Nasal cavity respiratory epithelium epithelial cell of viscerocranial mucosa (primary cell): ENCODE results near the gene CLHC1. TPM values are rescaled to one million over a fixed set of nuclear protein-coding genes. Genes with fewer than 3 reads are reported as not detected.

Experiments used
- total RNA-seq: library from RNA; depleted of rRNA; stranded (reverse); fragments of >200 nt; gene quantifications from 2 replicates; pipeline ENCODE4 v1.2.3, GENCODE V29; 2014

Gene CLHC1
- total RNA-seq, result 9.6 and 20.1 TPM in 2 replicates

DNA sequence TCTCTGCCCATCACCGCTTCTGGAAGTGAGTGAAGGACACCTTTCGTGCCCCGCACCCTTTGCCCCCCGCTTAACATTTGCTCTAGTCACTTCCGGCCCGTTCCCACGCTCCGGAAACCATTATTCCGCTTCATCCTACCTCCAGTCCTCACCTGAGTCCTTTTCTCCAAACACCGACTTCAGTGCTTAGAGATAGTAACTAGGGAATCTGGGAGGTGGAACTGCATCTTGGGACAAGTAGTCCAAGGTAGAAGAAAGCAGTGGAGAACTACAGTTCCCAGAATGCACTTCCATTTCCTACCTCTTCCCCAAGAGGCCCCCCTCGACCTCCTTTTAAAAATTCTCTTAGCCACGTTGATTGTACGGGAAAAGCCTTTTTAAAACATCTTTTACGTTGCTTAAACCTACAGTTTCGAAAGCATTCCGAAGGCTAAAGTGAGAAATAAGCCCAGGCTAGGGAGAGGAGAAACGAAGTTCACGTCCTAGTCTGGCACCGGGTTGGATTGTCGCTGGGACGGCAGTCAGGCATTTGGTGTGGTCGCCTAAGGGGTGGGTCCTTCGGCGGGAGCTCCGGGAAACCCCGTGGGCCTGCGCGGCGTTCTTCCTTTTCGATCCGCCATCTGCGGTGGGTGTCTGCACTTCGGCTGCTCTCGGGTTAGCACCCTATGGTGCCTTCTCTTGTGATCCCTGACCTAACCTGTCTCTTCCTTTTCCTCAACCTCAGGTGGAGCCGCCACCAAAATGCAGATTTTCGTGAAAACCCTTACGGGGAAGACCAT, at the start of gene CLHC1, which contains the start of gene RPS27A:
CLHC1 (minus strand) TSS at position 210 of the 779 bp plus-strand sequence. CDS start 9,882 bp downstream, outside the sequence.
RPS27A (plus strand) TSS at position 605 of the 779 bp plus-strand sequence; CDS start at position 742, 137 bp downstream.

GRCh38 chr2:55268907-55269644, 37.0 kb upstream of the CLHC1 start, which contains the start of gene MTIF2:
TSS of gene MTIF2 (minus strand) at chr2:55269231. CDS start at chr2:55263858, 5,373 bp downstream.

Other genes starting within 250 kb of the CLHC1 start
- 136 and 410 TPM in 2 replicates for gene RTN4, start 181.8 kb downstream of the CLHC1 start, total RNA-seq
- gene RPS27A, start 395 bp upstream of the CLHC1 start, total RNA-seq, result 580 and 1,143 TPM in 2 replicates
- 81.7 and 101 TPM in 2 replicates for gene MTIF2, start 36.9 kb upstream of the CLHC1 start, total RNA-seq
- 20.5 and 23.5 TPM in 2 replicates for gene CCDC88A, start 187.6 kb upstream of the CLHC1 start, total RNA-seq